WERI-Rb-1 (cell line): Measurements from ENCODE around the gene CHD1L.

Experiments
- DNase-seq: peaks from one replicate; pipeline ENCODE4 v3.0.0-alpha.2; 2020
- H3K27ac ChIP-seq: fragments of 250-450 bp; sonication (Bioruptor Pico); 2 replicates; pipeline ENCODE4 v1.5.1; 2020; ENCODE audit warnings: mild to moderate bottlenecking, moderate library complexity
- H3K27me3 ChIP-seq: fragments of 250-450 bp; sonication (Bioruptor Pico); 2 replicates; pipeline ENCODE4 v1.5.1; 2021; ENCODE audit warnings: mild to moderate bottlenecking, low read depth, moderate library complexity; ENCODE audit not compliant: insufficient read depth, severe bottlenecking
- H3K36me3 ChIP-seq: fragments of 250-450 bp; sonication (Bioruptor Pico); 2 replicates; pipeline ENCODE4 v1.5.1; 2020; ENCODE audit warnings: mild to moderate bottlenecking, moderate library complexity
- H3K4me3 ChIP-seq: 2 replicates; pipeline ENCODE4 v1.5.1; 2011; ENCODE audit warnings: low read depth, mild to moderate bottlenecking, control low read depth, low read length
- H3K9me3 ChIP-seq: fragments of 250-450 bp; sonication (Bioruptor Pico); 2 replicates; pipeline ENCODE4 v1.5.1; 2021; ENCODE audit warnings: mild to moderate bottlenecking, moderate library complexity; ENCODE audit not compliant: severe bottlenecking
- TF ChIP-seq, protein P1 (sequence below): IDR thresholded peaks from 2 replicates; pipeline ENCODE4 v1.5.1; 2011; ENCODE audit warnings: low read depth, mild to moderate bottlenecking, control low read depth, inconsistent platforms, low read length

The CHD1L gene

GRCh38 chr1:147213271-147213670 is 29.2 kb upstream of the CHD1L start:
- no peak overlapping the region for H3K27ac ChIP-seq
- no peaks in the 10 kb centered on the region for H3K27me3 ChIP-seq
- H3K4me3 ChIP-seq = no peak overlapping the region
- no peaks in the 10 kb centered on the region for H3K9me3 ChIP-seq
- no peak for DNase-seq
- TF ChIP-seq, protein P1, sequence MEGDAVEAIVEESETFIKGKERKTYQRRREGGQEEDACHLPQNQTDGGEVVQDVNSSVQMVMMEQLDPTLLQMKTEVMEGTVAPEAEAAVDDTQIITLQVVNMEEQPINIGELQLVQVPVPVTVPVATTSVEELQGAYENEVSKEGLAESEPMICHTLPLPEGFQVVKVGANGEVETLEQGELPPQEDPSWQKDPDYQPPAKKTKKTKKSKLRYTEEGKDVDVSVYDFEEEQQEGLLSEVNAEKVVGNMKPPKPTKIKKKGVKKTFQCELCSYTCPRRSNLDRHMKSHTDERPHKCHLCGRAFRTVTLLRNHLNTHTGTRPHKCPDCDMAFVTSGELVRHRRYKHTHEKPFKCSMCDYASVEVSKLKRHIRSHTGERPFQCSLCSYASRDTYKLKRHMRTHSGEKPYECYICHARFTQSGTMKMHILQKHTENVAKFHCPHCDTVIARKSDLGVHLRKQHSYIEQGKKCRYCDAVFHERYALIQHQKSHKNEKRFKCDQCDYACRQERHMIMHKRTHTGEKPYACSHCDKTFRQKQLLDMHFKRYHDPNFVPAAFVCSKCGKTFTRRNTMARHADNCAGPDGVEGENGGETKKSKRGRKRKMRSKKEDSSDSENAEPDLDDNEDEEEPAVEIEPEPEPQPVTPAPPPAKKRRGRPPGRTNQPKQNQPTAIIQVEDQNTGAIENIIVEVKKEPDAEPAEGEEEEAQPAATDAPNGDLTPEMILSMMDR = no peak
- H3K36me3 ChIP-seq = no peaks in the 10 kb centered on the region

DNA sequence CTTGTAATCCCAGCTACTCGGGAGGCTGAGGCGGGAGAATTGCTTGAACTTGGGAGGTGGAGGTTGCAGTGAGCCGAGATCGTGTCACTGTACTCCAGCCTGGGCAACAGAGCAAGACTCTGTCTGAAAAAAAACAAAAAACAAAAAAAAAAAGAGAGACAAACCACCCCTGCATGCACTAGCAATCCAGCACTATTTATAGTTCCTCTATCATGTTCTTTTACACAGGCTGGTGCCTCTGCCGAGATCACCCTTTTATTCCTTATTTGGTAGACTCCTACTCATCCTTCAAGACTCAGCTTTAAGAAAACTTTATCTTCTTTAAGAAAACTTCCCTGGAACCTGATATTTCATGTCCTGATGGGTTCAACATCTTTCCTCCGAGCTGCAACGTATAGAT is 28.2 kb upstream of the CHD1L start:
- TF ChIP-seq, protein P1 = no peak
- no peaks in the 10 kb centered on the region for H3K9me3 ChIP-seq
- no peak for DNase-seq
- H3K36me3 ChIP-seq = no peaks in the 10 kb centered on the region
- no peak overlapping the region for H3K4me3 ChIP-seq
- no peak overlapping the region for H3K27ac ChIP-seq
- no peaks in the 10 kb centered on the region for H3K27me3 ChIP-seq

DNA sequence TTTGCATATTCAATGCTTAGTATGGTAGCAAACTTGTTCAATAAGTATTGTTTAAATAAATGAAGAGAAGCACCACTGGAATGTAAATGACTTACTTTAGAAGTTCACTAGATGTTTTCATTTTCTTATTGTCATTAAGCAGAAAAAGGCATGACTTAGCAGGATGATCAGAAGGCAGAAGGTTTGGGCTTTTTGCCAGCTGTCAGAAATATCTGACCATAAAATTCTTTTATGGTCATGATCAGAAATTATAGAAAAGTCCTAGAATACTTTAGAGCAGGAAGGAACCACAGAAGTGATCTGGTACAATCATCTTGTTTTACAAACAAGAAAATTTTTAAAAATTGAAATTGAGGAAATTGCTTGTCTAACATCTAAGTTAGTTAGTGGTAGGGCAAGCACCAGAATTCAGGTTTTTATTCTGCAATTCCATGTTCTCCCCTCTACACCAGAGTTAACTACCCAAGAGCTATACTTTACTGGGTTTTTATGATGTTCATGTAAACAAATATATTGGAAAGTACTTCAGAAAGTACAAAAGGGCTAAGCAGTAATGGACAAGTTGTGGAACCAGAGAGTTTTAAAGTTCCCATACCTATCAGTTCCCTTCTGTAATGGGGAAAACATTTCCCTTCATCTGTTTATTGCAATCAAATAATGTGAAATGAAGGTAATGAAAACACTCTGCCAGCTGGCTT is 27.5 kb upstream of the CHD1L start:
- no peaks in the 10 kb centered on the region for H3K27me3 ChIP-seq
- H3K27ac ChIP-seq = no peak overlapping the region
- no peak for DNase-seq
- H3K9me3 ChIP-seq = no peaks in the 10 kb centered on the region
- TF ChIP-seq, protein P1 = no peak
- H3K36me3 ChIP-seq = no peaks in the 10 kb centered on the region
- no peak overlapping the region for H3K4me3 ChIP-seq

- Histone ChIP-seq H3K4me3 (no peak overlapping the region), H3K27ac (no peak overlapping the region), H3K27me3 (no peaks in the 10 kb centered on the region), H3K9me3 (no peaks in the 10 kb centered on the region), H3K36me3 (no peaks in the 10 kb centered on the region)
- no peak for DNase-seq
- TF ChIP-seq, protein P1 = no peak
These were observed 27.0 kb upstream of the CHD1L start for GRCh38 chr1:147215540-147215916.

DNA sequence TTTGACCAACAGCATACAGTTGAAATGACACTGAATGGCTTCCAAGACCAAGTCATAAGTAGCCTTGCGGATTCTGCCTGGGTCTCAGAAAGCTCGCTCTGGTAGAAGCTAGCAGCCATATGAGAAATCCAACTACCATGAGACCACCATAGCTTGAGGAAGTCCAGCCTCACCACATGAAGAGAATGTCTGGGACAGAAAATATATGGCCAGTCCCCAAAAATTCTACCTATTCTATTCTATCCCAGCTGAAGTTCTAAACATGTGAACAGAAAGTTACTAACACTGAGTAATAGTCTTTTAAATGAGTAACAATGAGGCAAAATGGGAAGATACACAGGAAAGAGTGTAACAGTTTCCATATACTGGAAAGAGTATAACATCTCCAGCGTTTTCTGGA is 26.4 kb upstream of the CHD1L start:
- no peaks in the 10 kb centered on the region for H3K9me3 ChIP-seq
- H3K36me3 ChIP-seq = no peaks in the 10 kb centered on the region
- H3K27ac ChIP-seq = no peak overlapping the region
- no peak overlapping the region for H3K4me3 ChIP-seq
- no peak for DNase-seq
- no peaks in the 10 kb centered on the region for H3K27me3 ChIP-seq
- TF ChIP-seq, protein P1 = no peak

GRCh38 chr1:147217141-147217540 is 25.3 kb upstream of the CHD1L start:
- Histone ChIP-seq H3K9me3 (no peaks in the 10 kb centered on the region), H3K4me3 (no peak overlapping the region), H3K27me3 (no peaks in the 10 kb centered on the region), H3K27ac (no peak overlapping the region), H3K36me3 (no peaks in the 10 kb centered on the region)
- DNase-seq = no peak
- TF ChIP-seq, protein P1 = no peak
